HepG2 (cell line): ENCODE measurements around the gene AK4. TPM values are rescaled to one million over a fixed set of nuclear protein-coding genes. Genes with fewer than 3 reads are reported as not detected.

ENCODE experiments used
- ERF ChIP-seq: IDR thresholded peaks from 2 replicates; pipeline ENCODE4 v1.6.1; 2018; ENCODE audit warnings: missing biosample characterization, missing genetic modification reagents
- HMG20B ChIP-seq: conservative IDR thresholded peaks from 2 replicates; pipeline ENCODE4 v1.6.1; 2016; ENCODE audit warnings: missing genetic modification reagents, missing compliant biosample characterization
- MIXL1 ChIP-seq: IDR thresholded peaks from 2 replicates; pipeline ENCODE4 v1.6.1; 2016
- PCBP2 ChIP-seq: fragments of 200-400 bp; formaldehyde crosslinking; optimal IDR thresholded peaks from 2 replicates; pipeline ENCODE3; 2018; ENCODE audit warnings: low read length, low read depth; ENCODE audit not compliant: poor library complexity, severe bottlenecking
- PHF20 ChIP-seq: sonication (generic); formaldehyde crosslinking; IDR thresholded peaks from 2 replicates; pipeline ENCODE4 v1.5.0; 2020; ENCODE audit warnings: mild to moderate bottlenecking, missing genetic modification reagents
- PTBP1 ChIP-seq: fragments of 200-400 bp; formaldehyde crosslinking; IDR thresholded peaks from 2 replicates; pipeline ENCODE4 v1.6.1; 2018; ENCODE audit warnings: low read length, low read depth; ENCODE audit not compliant: poor library complexity, severe bottlenecking
- RAD21 ChIP-seq: fragments of 450-650 bp; formaldehyde crosslinking; IDR thresholded peaks from 2 replicates; pipeline ENCODE4 v1.5.0; 2020; ENCODE audit warnings: mild to moderate bottlenecking
- SNAPC2 ChIP-seq: sonication (generic); formaldehyde crosslinking; IDR thresholded peaks from 2 replicates; pipeline ENCODE4 v1.8.1; 2022; ENCODE audit warnings: mild to moderate bottlenecking, missing genetic modification reagents
- ZBTB34 ChIP-seq: sonication (generic); formaldehyde crosslinking; IDR thresholded peaks from 2 replicates; pipeline ENCODE4 v1.8.0; 2022; ENCODE audit warnings: mild to moderate bottlenecking, missing genetic modification reagents
- ZFP36L2 ChIP-seq: sonication (generic); formaldehyde crosslinking; IDR thresholded peaks from 2 replicates; pipeline ENCODE4 v1.4.0; 2020; ENCODE audit warnings: missing genetic modification reagents
- ZGPAT ChIP-seq: IDR thresholded peaks from 2 replicates; pipeline ENCODE4 v1.6.1; 2016; ENCODE audit warnings: mild to moderate bottlenecking
- ZNF280D ChIP-seq: sonication (generic); formaldehyde crosslinking; IDR thresholded peaks from 2 replicates; pipeline ENCODE4 v1.5.1; 2020; ENCODE audit warnings: mild to moderate bottlenecking, missing genetic modification reagents
- ZNF318 ChIP-seq: sonication (generic); formaldehyde crosslinking; IDR thresholded peaks from 2 replicates; pipeline ENCODE4 v1.4.0; 2020; ENCODE audit warnings: mild to moderate bottlenecking, missing genetic modification reagents
- ZNF44 ChIP-seq: sonication (generic); formaldehyde crosslinking; IDR thresholded peaks from 2 replicates; pipeline ENCODE4 v1.5.1; 2020; ENCODE audit warnings: mild to moderate bottlenecking, missing genetic modification reagents
- ZNF761 ChIP-seq: sonication (generic); formaldehyde crosslinking; conservative IDR thresholded peaks from 2 replicates; pipeline ENCODE4 v1.4.0; 2020; ENCODE audit warnings: mild to moderate bottlenecking, missing genetic modification reagents
- ZSCAN25 ChIP-seq: sonication (generic); formaldehyde crosslinking; IDR thresholded peaks from 2 replicates; pipeline ENCODE4 v1.8.0; 2022; ENCODE audit warnings: mild to moderate bottlenecking, missing genetic modification reagents
- polyA plus RNA-seq, 8 experiments: library from polyadenylated mRNA; depleted of rRNA in 3 of 8; stranded (reverse) in 7 of 8; unstranded in 1 of 8; fragments of >200 nt; fragmentation: Illumina TruSeq in 4 of 8; extraction: Trizol in 4 of 8; gene quantifications; 2 replicates each; pipeline versions ENCODE4 v1.2.1 to v1.2.3, GENCODE V29; 2011 to 2016; ENCODE audit warnings: low read depth in 4 of 8, missing spikeins in 1 of 8, mixed read lengths in 1 of 8; ENCODE audit not compliant: insufficient read depth in 1 of 8
- total RNA-seq, 5 experiments: library from RNA; depleted of rRNA; stranded (reverse); fragments of >200 nt; fragmentation: Illumina TruSeq; extraction: Trizol; gene quantifications; 2 replicates each; pipeline ENCODE4 v1.2.3, GENCODE V29; 2016; ENCODE audit warnings: low read depth in 1 of 5

Gene AK4
- total and polyA plus RNA-seq, 2 of the 13 experiments (the other 11 are each of a cell fraction or from before 2014, with no cell fraction given), result 110 to 160 TPM

- TF ChIP-seq ZNF318 (CRISPR knock-in tag) (no peak), PCBP2 (no peak), ZNF761 (CRISPR knock-in tag) (no peak), ZNF44 (no peak), PTBP1 (no peak), ZBTB34 (CRISPR knock-in tag) (no peak), ZFP36L2 (no peak), ERF (CRISPR knock-in tag) (no peak), ZGPAT (CRISPR knock-in tag) (no peak), ZNF280D (CRISPR knock-in tag) (no peak), PHF20 (CRISPR knock-in tag) (no peak), ZSCAN25 (CRISPR knock-in tag) (no peak), MIXL1 (CRISPR knock-in tag) (peak; percentile 59; the same call in 1 of the 2 replicates), SNAPC2 (CRISPR knock-in tag) (0 out of 2 replicates have a peak, but pooled peaks have one; percentile 27), RAD21 (CRISPR knock-in tag) (no peak), HMG20B (no peak)
These were observed 39.9 kb upstream of the AK4 start (continued) for GRCh38 chr1:65108025-65108642.
